ENCODE results near the gene RPL15. TPM values are rescaled to one million over a fixed set of nuclear protein-coding genes. Genes with fewer than 3 reads are reported as not detected.

Gene RPL15
- total and polyA plus RNA-seq, 3 donors from 2014 or later: 783 to 1,993 (median 1,409) TPM

DNA sequence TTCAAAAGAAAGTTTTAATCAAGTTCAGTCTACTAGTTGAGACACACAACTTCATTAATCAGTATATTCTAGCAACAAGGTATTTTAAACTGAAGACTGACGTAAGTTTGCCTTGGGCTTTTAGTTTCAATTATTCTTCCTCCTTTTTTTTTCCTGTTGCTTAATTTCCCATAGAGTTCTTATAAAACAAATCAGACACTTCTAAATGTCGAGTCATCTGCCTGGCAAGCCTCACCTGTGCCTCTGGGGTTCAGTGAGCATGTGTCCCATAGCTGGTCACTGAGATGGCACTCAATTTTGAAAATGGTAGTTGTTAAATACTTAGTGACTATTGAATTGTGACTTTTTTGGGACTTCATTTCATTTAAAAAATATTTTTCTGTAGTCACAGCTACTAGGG lies 27.5 kb upstream of the RPL15 start:
- H3K4me1 ChIP-seq: peaks cover 5% of the 10 kb centered on the region
- H3K9me3 ChIP-seq: no peaks in the 10 kb centered on the region
- 67 to 84% methylated on average over 2 of the region's 2 CpGs for WGBS, 2 donors
- H3K4me3 ChIP-seq: no peak overlapping the region
- DNase-seq: no peak
- H3K27ac ChIP-seq: no peak overlapping the region
- no peak for TF ChIP-seq POLR2A (IDR thresholded peaks at IDR 0.05)
- TF ChIP-seq, protein P1, sequence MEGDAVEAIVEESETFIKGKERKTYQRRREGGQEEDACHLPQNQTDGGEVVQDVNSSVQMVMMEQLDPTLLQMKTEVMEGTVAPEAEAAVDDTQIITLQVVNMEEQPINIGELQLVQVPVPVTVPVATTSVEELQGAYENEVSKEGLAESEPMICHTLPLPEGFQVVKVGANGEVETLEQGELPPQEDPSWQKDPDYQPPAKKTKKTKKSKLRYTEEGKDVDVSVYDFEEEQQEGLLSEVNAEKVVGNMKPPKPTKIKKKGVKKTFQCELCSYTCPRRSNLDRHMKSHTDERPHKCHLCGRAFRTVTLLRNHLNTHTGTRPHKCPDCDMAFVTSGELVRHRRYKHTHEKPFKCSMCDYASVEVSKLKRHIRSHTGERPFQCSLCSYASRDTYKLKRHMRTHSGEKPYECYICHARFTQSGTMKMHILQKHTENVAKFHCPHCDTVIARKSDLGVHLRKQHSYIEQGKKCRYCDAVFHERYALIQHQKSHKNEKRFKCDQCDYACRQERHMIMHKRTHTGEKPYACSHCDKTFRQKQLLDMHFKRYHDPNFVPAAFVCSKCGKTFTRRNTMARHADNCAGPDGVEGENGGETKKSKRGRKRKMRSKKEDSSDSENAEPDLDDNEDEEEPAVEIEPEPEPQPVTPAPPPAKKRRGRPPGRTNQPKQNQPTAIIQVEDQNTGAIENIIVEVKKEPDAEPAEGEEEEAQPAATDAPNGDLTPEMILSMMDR (IDR thresholded peaks at IDR 0.05): no peak
- intact Hi-C loops (cut with DNase I; ENCODE audit: low total_unique reads): no loop called here
- H3K27me3 ChIP-seq: no peaks in the 10 kb centered on the region
- H3K36me3 ChIP-seq (ENCODE audit: low read depth, missing control alignments): no peaks in the 10 kb centered on the region

DNA sequence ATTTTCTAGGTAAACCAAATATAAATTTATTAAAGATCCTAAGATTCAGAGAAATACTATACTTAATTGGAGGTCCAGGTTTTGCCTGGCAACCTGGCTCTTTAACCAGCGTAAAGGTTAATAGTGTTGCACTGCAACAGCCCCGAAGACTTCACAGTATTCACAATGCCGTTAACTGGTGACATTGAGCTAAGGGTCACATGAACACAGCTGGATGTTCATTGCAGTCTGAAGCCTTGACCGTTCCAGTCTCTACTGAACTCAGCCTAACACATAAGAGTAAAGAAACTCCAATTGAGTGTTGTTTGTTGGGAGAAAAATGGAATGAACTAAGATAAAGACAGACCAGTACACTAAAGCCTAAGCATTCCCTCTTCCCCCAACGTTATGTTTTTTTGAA lies 27.0 kb upstream of the RPL15 start:
- Histone ChIP-seq H3K9me3 (no peaks in the 10 kb centered on the region), H3K4me3 (no peak overlapping the region), H3K27ac (no peak overlapping the region), H3K4me1 (peaks cover 5% of the 10 kb centered on the region), H3K27me3 (no peaks in the 10 kb centered on the region), H3K36me3 (ENCODE audit: low read depth, missing control alignments) (no peaks in the 10 kb centered on the region)
- intact Hi-C loops (cut with DNase I; ENCODE audit: low total_unique reads): no loop called here
- DNase-seq: no peak
- WGBS, 2 donors: 62 to 70% methylated on average over 5 of the region's 5 CpGs
- TF ChIP-seq POLR2A (IDR thresholded peaks at IDR 0.05): no peak
- TF ChIP-seq, protein P1 (IDR thresholded peaks at IDR 0.05): no peak

DNA sequence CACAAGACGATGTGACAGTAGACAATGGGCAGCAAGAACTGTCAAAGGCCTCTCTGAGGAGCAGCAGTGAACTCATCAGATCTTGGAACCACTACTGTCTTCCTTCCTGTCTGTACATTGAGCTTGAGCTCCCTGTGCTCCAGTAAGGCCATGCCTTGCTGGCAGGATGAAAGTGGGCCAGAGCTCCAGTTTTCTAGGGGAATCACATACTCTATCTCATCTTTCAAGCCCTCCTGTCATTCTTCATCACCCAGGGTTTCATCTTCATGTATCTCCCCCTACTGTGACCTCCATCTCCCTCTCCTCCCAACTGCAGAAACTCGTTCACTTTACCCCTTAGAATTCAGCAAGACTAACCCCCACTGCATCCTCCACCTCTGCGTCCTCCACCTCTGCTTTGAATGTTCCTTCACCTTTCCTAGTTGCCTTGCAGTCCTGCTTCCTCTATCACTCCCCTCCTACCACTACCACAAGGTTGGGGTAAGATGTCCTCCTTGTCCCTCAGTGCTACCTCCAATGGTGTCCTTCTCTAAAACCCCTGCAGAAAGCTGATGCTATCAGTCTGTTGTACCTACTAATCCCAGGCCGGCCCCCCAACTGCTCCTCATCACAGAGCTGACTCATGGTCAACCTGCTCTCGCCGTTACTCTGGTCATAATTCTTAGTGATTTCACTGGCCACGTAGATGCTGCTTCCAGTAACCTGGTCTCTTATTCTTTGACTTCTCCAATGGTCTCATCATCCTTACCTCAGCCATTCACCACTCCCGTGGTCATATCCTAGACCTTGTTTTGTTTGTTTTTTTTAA lies 22.5 kb upstream of the RPL15 start:
- 81 to 83% methylated on average over 8 of the region's 8 CpGs for WGBS, 2 donors
- intact Hi-C loops (cut with DNase I; ENCODE audit: low total_unique reads): no loop called here
- no peaks in the 10 kb centered on the region for H3K9me3 ChIP-seq
- no peaks in the 10 kb centered on the region for H3K36me3 ChIP-seq (ENCODE audit: low read depth, missing control alignments)
- H3K27ac ChIP-seq: no peak overlapping the region
- no peak for TF ChIP-seq POLR2A (IDR thresholded peaks at IDR 0.05)
- TF ChIP-seq, protein P1 (IDR thresholded peaks at IDR 0.05): no peak
- H3K4me1 ChIP-seq: peaks cover 5% of the 10 kb centered on the region
- no peak for DNase-seq
- no peak overlapping the region for H3K4me3 ChIP-seq
- no peaks in the 10 kb centered on the region for H3K27me3 ChIP-seq

DNA sequence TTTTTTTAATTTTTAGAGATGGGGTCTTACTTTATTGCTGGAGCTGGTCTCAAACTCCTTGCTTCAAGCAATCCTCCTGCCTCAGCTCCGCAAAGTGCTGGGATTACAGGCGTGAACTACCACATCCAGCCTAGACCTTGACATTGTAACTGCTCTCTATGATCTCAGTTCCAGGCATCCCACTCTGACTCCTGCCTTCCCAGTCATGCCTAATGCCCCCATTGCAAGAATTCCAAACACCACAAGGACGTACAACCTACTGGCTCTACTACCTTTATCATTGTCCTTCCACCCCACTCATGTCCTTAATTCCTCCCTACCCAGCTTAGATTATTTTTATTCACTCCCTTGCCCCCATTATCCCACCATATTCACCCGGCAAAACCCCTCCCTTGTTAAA lies 21.8 kb upstream of the RPL15 start:
- H3K4me1 ChIP-seq: peaks cover 5% of the 10 kb centered on the region
- H3K9me3 ChIP-seq: no peaks in the 10 kb centered on the region
- no peak for TF ChIP-seq POLR2A (IDR thresholded peaks at IDR 0.05)
- TF ChIP-seq, protein P1 (IDR thresholded peaks at IDR 0.05): no peak
- no peak for DNase-seq
- no peak overlapping the region for H3K4me3 ChIP-seq
- no peaks in the 10 kb centered on the region for H3K36me3 ChIP-seq (ENCODE audit: low read depth, missing control alignments)
- 81 to 89% methylated on average over 4 of the region's 4 CpGs for WGBS, 2 donors
- no peak overlapping the region for H3K27ac ChIP-seq
- intact Hi-C loops (cut with DNase I; ENCODE audit: low total_unique reads): no loop called here
- no peaks in the 10 kb centered on the region for H3K27me3 ChIP-seq

DNA sequence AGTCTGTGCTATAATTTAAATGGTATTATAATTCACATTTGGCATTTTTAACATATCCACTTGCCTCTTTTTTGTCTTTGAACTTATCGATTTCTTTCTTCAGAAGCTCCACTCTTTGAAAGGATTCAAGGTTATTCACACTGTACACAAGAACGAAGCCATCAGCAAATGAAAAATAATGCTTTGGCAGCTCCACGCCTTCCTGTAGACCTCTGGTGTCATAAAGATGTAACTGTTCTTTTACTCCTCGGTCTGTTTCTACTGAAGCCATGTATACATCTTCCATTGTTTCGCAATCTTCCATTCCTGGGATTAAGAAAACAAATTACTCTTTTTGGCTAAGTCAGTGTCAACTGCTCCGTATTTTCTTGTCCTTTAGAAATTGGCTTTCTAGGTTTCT lies 16.2 kb upstream of the RPL15 start:
- TF ChIP-seq, protein P1 (IDR thresholded peaks at IDR 0.05): no peak
- TF ChIP-seq POLR2A (IDR thresholded peaks at IDR 0.05): no peak
- whole genome bisulfite sequencing, 2 donors: 55 to 67% methylated on average over 6 of the region's 6 CpGs
- H3K27ac ChIP-seq: no peak overlapping the region
- intact Hi-C loops (cut with DNase I; ENCODE audit: low total_unique reads): no loop called here
- H3K9me3 ChIP-seq: no peaks in the 10 kb centered on the region
- H3K4me3 ChIP-seq: no peak overlapping the region
- no peaks in the 10 kb centered on the region for H3K4me1 ChIP-seq
- DNase-seq: no peak
- H3K36me3 ChIP-seq (ENCODE audit: low read depth, missing control alignments): no peaks in the 10 kb centered on the region
- H3K27me3 ChIP-seq: no peaks in the 10 kb centered on the region
